SK-N-SH (cell line): Measurements from ENCODE around the gene ARHGEF37. TPM values are rescaled to one million over a fixed set of nuclear protein-coding genes. Genes with fewer than 3 reads are reported as not detected.
"Not testable (repeated sequence)": the region's sequence is repeated elsewhere in the genome, so short reads cannot be mapped to it uniquely, and the experiment has no call there.

Experiments used
- CTCF ChIA-PET: fragments of 300-600, 350-600 bp; formaldehyde crosslinking; extraction: SDS; loops from one replicate; lab custom pipeline; 2021; lab: Yijun Ruan, JAX
- POLR2A ChIA-PET: fragments of 350-600 bp; sonication (Branson Sonifier 250); formaldehyde crosslinking; extraction: SDS; loops from one replicate; lab custom pipeline; 2020; ENCODE audit warnings: antibody characterized with exemption, inconsistent platforms; lab: Yijun Ruan, JAX
- DNase-seq: peaks from one replicate; pipeline ENCODE4 v3.0.0; 2012
- H2AFZ ChIP-seq: fragments of 200-600 bp; sonication (generic); 2 replicates; pipeline ENCODE4 v1.8.1; 2016; ENCODE audit warnings: antibody characterized with exemption, mild to moderate bottlenecking, low read depth
- H3F3A ChIP-seq: fragments of 200-600 bp; sonication (generic); replicated peaks from 2 replicates; pipeline ENCODE3; 2016; ENCODE audit warnings: antibody characterized with exemption, mild to moderate bottlenecking; ENCODE audit not compliant: insufficient read depth
- H3K27ac ChIP-seq, 2 experiments: fragments of 200-500 bp in 1 of 2; fragments of 200-600 bp in 1 of 2; sonication (Bioruptor generic) in 1 of 2; sonication (generic), shearing (Covaris generic) in 1 of 2; 2 replicates each; pipeline versions ENCODE4 v1.5.1 to v1.6.1; 2014 to 2016; ENCODE audit warnings: low read depth in 2 of 2, inconsistent platforms in 1 of 2, low read length in 1 of 2, mild to moderate bottlenecking in 1 of 2, mixed read lengths in 1 of 2
- H3K27me3 ChIP-seq: fragments of 200-600 bp; sonication (generic), shearing (Covaris generic); 2 replicates; pipeline ENCODE4 v1.6.1; 2016; ENCODE audit warnings: mixed run types; ENCODE audit not compliant: insufficient read depth
- H3K36me3 ChIP-seq, 2 experiments: fragments of 200-500 bp in 1 of 2; fragments of 200-600 bp in 1 of 2; sonication (Bioruptor generic) in 1 of 2; sonication (generic) in 1 of 2; replicated peaks in 1 of 2; 2 replicates each; pipeline versions ENCODE3 to v1.5.1; 2014 to 2016; ENCODE audit warnings: low read length in 1 of 2, mild to moderate bottlenecking in 1 of 2; ENCODE audit not compliant: insufficient read depth in 2 of 2, control insufficient read depth in 1 of 2
- H3K4me1 ChIP-seq, 2 experiments: fragments of 200-500 bp in 1 of 2; fragments of 200-600 bp in 1 of 2; sonication (Bioruptor generic) in 1 of 2; sonication (generic), shearing (Covaris generic) in 1 of 2; 2 replicates each; pipeline versions ENCODE4 v1.5.1 to v1.6.1; 2014 to 2016; ENCODE audit warnings: low read depth in 1 of 2, low read length in 1 of 2, mixed run types in 1 of 2; ENCODE audit not compliant: insufficient read depth in 2 of 2, control insufficient read depth in 1 of 2
- H3K4me2 ChIP-seq: fragments of 200-600 bp; sonication (generic), shearing (Covaris generic); 2 replicates; pipeline ENCODE4 v1.6.1; 2017; ENCODE audit warnings: mixed run types
- H3K4me3 ChIP-seq, 2 experiments: fragments of 200-500 bp in 1 of 2; fragments of 200-600 bp in 1 of 2; sonication (Bioruptor generic) in 1 of 2; sonication (generic), shearing (Covaris generic) in 1 of 2; 2 replicates each; pipeline versions ENCODE4 v1.5.1 to v1.8.1; 2014 to 2016; ENCODE audit warnings: low read depth in 2 of 2, inconsistent platforms in 1 of 2, low read length in 1 of 2, mild to moderate bottlenecking in 1 of 2, mixed read lengths in 1 of 2, moderate library complexity in 1 of 2
- H3K79me2 ChIP-seq: fragments of 200-600 bp; sonication (generic); 2 replicates; pipeline ENCODE4 v1.8.1; 2017; ENCODE audit warnings: mild to moderate bottlenecking; ENCODE audit not compliant: insufficient read depth
- H3K9ac ChIP-seq: fragments of 200-600 bp; sonication (generic); 2 replicates; pipeline ENCODE4 v1.6.1; 2017; ENCODE audit warnings: mixed run types
- H3K9me2 ChIP-seq: fragments of 200-600 bp; sonication (generic); 2 replicates; pipeline ENCODE4 v1.6.1; 2017; ENCODE audit warnings: mixed run types
- H3K9me3 ChIP-seq: fragments of 200-600 bp; sonication (generic); 2 replicates; pipeline ENCODE4 v1.6.1; 2017; ENCODE audit warnings: mixed run types, mild to moderate bottlenecking, moderate library complexity
- H4K20me1 ChIP-seq: fragments of 200-600 bp; sonication (generic); 2 replicates; pipeline ENCODE4 v1.6.1; 2017; ENCODE audit warnings: mild to moderate bottlenecking, mixed run types; ENCODE audit not compliant: insufficient read depth
- ELF1 ChIP-seq: IDR thresholded peaks from 2 replicates; pipeline ENCODE4 v1.4.0; 2012
- EP300 ChIP-seq, 2 experiments: IDR thresholded peaks; 2 replicates each; pipeline versions ENCODE4 v1.4.0 to v1.6.1; 2012; ENCODE audit warnings: borderline replicate concordance in 1 of 2, low read depth in 1 of 2, low read length in 1 of 2
- EZH2phosphoT487 ChIP-seq: fragments of 200-600 bp; sonication (generic); IDR thresholded peaks from 2 replicates; pipeline ENCODE4 v1.6.1; 2017; ENCODE audit warnings: low read depth, mixed run types, mild to moderate bottlenecking, antibody characterized with exemption, moderate library complexity, borderline replicate concordance
- FOSL2 ChIP-seq: IDR thresholded peaks from 2 replicates; pipeline ENCODE4 v1.4.0; 2012; ENCODE audit warnings: low read depth, mild to moderate bottlenecking, moderate library complexity, borderline replicate concordance
- NFIC ChIP-seq: IDR thresholded peaks from 2 replicates; pipeline ENCODE4 v1.4.0; 2012; ENCODE audit warnings: borderline replicate concordance
- RFX5 ChIP-seq: IDR thresholded peaks from 2 replicates; pipeline ENCODE4 v1.6.1; 2012; ENCODE audit warnings: mild to moderate bottlenecking, improper control_type of control experiment, low read length
- TCF12 ChIP-seq: IDR thresholded peaks from 2 replicates; pipeline ENCODE4 v1.4.0; 2012
- TEAD4 ChIP-seq: IDR thresholded peaks from 2 replicates; pipeline ENCODE4 v1.4.0; 2012; ENCODE audit warnings: mild to moderate bottlenecking, borderline replicate concordance; ENCODE audit not compliant: insufficient read depth
- WGBS: methylation state at CpG from one replicate; pipeline ENCODE4 v1.1.6; 2017; ENCODE audit warnings: low lambda C conversion rate; 5-methylcytosine and 5-hydroxymethylcytosine counted together
- polyA plus RNA-seq, 3 experiments: library from polyadenylated mRNA; depleted of rRNA; stranded (reverse); fragments of >200 nt; gene quantifications; 2 replicates each; pipeline ENCODE4 v1.2.3, GENCODE V29; 2012
- TF ChIP-seq, protein P1 (sequence below): IDR thresholded peaks from 2 replicates; pipeline ENCODE4 v1.4.0; 2012; ENCODE audit warnings: low read depth
- TF ChIP-seq, protein P2 (sequence below): fragments of 150-350 bp; IDR thresholded peaks from 2 replicates; pipeline ENCODE4 v1.6.1; 2017; ENCODE audit warnings: antibody characterized with exemption, low read length, low read depth, borderline replicate concordance
- TF ChIP-seq, protein P3 (sequence below): IDR thresholded peaks from 2 replicates; pipeline ENCODE4; 2012
- TF ChIP-seq, protein P4 (sequence below): IDR thresholded peaks from 2 replicates; pipeline ENCODE4 v1.6.1; 2012; ENCODE audit warnings: mild to moderate bottlenecking, low read depth, low read length, moderate library complexity
- TF ChIP-seq, protein P5 (sequence below): fragments of 150-350 bp; IDR thresholded peaks from 2 replicates; pipeline ENCODE4 v1.6.1; 2016; ENCODE audit warnings: mild to moderate bottlenecking, low read depth, low read length

ARHGEF37 gene
- polyA plus RNA-seq, 1 of the 3 experiments (the other 2 are of a cell fraction), result 0.94 TPM

DNA sequence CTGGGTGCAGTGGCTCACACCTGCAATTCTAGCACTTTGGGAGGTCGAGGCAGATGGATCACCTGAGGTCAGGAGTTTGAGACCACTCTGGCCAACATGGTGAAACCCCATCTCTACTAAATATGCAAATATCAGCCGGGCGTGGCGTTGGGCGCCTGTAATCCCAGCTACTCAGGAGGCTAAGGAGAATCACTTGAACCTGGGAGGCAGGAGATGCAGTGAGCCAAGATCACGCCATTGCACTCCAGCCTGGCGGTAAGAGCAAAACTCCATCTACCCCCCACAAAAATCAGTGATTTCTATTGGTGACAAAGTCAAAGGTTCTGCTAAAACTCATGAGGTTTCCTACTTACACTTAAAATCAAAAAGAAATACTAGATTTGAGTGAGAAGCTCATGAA lies 48.9 kb upstream of the ARHGEF37 start (continued):
- TF ChIP-seq, protein P1, sequence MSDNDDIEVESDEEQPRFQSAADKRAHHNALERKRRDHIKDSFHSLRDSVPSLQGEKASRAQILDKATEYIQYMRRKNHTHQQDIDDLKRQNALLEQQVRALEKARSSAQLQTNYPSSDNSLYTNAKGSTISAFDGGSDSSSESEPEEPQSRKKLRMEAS, result no peak
- TF ChIP-seq RFX5 (no peak), TEAD4 (no peak), NFIC (no peak)
- TF ChIP-seq, protein P2, sequence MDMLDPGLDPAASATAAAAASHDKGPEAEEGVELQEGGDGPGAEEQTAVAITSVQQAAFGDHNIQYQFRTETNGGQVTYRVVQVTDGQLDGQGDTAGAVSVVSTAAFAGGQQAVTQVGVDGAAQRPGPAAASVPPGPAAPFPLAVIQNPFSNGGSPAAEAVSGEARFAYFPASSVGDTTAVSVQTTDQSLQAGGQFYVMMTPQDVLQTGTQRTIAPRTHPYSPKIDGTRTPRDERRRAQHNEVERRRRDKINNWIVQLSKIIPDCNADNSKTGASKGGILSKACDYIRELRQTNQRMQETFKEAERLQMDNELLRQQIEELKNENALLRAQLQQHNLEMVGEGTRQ, result no peak
- TF ChIP-seq, protein P3, sequence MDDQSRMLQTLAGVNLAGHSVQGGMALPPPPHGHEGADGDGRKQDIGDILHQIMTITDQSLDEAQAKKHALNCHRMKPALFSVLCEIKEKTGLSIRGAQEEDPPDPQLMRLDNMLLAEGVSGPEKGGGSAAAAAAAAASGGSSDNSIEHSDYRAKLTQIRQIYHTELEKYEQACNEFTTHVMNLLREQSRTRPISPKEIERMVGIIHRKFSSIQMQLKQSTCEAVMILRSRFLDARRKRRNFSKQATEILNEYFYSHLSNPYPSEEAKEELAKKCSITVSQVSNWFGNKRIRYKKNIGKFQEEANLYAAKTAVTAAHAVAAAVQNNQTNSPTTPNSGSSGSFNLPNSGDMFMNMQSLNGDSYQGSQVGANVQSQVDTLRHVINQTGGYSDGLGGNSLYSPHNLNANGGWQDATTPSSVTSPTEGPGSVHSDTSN, result no peak

DNA sequence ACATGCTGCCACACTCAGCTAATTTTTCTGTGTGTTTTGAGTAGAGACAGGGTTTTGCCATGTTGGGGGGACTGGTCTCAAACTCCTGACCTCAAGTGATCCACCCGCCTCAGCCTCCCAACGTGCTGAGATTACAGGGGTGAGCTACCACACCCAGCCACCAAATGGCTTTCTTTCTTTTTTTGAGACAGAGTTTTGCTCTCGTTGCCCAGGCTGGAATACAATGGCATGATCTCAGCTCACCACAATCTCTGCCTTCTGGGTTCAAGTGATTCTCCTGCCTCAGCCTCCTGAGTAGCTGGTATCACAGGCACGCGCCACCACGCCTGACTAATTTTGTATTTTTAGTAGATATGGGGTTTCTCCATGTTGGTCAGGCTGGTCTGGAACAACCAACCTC lies 45.5 kb upstream of the ARHGEF37 start:
- Histone ChIP-seq H3K36me3 (peaks cover 20 to 40% of the 10 kb centered on the region in 2 experiments), H4K20me1 (peaks cover 99% of the 10 kb centered on the region), H3K79me2 (peaks cover 100% of the 10 kb centered on the region)
- H3K4me2 ChIP-seq, H3K9me2 ChIP-seq, H3K27ac ChIP-seq, H3K9me3 ChIP-seq, H3K27me3 ChIP-seq, H3K4me1 ChIP-seq, POLR2A ChIA-PET, DNase-seq, H3K9ac ChIP-seq, H3K4me3 ChIP-seq, H3F3A ChIP-seq, H2AFZ ChIP-seq: not testable (repeated sequence)
- CTCF ChIA-PET, result interaction anchor here (1.0 to 3.7 kb wide), 5 partner anchors 14 to 455 kb away, joined by 3 to 9 read pairs (median 4); partner anchors contain the start of gene CSNK1A1
- 94% methylated on average over 6 of the region's 6 CpGs for WGBS

DNA sequence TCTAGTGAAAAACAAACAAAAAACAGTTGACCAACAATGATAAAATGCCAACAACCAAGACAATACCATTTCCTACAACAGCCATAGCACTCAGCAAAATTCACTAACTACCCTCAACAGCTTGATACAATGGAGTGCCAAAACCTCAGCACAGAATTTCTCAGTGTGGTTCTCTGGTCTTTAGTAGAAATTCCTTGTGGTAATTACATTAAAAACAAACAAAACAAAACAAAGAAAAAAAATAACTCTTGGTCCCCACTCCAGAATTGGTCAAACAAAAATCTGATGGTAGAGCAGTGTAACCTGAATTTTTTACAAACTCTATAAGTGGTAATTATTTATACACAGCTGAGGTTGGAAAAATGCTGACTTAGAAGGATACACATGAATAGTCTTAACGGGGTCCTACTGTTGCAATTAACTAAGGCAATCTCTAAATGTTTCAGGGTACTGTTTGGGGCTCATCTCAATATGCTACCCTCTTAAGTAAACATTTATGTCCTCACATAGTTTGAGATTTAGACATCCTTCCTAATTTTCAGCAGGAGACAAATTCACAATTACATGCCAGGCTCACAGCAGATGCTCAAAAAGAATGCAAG lies 43.8 kb upstream of the ARHGEF37 start:
- Histone ChIP-seq H3K79me2 (peaks cover 99% of the 10 kb centered on the region), H3K27me3 (no peaks in the 10 kb centered on the region), H3K9ac (no peak overlapping the region), H3K27ac (no peak overlapping the region), H3K9me2 (no peaks in the 10 kb centered on the region), H2AFZ (no peak overlapping the region), H4K20me1 (peaks cover 96% of the 10 kb centered on the region), H3K4me1 (no peaks in the 10 kb centered on the region; a peak in 1 of 4 replicates), H3K9me3 (no peaks in the 10 kb centered on the region), H3K4me2 (no peak overlapping the region), H3K4me3 (no peak overlapping the region), H3F3A (peaks cover 8% of the 10 kb centered on the region), H3K36me3 (peaks cover 23 to 48% of the 10 kb centered on the region in 2 experiments)
- ChIA-PET POLR2A (interaction anchor here (0.7 to 1.2 kb wide), 3 partner anchors 10 to 394 kb away, joined by 3 to 4 read pairs (median 4); partner anchors contain the start of gene CSNK1A1), CTCF (interaction anchor here (2.1 kb wide), 1 partner anchor 170 kb away, joined by 6 read pairs; no protein-coding TSS in a partner anchor)
- DNase-seq, result no peak
- 94% methylated on average over 1 of the region's 1 CpG for WGBS
- TF ChIP-seq, protein P4, sequence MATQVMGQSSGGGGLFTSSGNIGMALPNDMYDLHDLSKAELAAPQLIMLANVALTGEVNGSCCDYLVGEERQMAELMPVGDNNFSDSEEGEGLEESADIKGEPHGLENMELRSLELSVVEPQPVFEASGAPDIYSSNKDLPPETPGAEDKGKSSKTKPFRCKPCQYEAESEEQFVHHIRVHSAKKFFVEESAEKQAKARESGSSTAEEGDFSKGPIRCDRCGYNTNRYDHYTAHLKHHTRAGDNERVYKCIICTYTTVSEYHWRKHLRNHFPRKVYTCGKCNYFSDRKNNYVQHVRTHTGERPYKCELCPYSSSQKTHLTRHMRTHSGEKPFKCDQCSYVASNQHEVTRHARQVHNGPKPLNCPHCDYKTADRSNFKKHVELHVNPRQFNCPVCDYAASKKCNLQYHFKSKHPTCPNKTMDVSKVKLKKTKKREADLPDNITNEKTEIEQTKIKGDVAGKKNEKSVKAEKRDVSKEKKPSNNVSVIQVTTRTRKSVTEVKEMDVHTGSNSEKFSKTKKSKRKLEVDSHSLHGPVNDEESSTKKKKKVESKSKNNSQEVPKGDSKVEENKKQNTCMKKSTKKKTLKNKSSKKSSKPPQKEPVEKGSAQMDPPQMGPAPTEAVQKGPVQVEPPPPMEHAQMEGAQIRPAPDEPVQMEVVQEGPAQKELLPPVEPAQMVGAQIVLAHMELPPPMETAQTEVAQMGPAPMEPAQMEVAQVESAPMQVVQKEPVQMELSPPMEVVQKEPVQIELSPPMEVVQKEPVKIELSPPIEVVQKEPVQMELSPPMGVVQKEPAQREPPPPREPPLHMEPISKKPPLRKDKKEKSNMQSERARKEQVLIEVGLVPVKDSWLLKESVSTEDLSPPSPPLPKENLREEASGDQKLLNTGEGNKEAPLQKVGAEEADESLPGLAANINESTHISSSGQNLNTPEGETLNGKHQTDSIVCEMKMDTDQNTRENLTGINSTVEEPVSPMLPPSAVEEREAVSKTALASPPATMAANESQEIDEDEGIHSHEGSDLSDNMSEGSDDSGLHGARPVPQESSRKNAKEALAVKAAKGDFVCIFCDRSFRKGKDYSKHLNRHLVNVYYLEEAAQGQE, result no peak
- TF ChIP-seq EP300 (IDR thresholded peaks at IDR 0.05; ENCODE audit: borderline replicate concordance in 1 of 2, low read depth in 1 of 2, low read length in 1 of 2), result no peak
- TF ChIP-seq TCF12, result no peak
- no peak for TF ChIP-seq ELF1
- no peak for TF ChIP-seq RFX5
- no peak for TF ChIP-seq EZH2phosphoT487
- no peak for TF ChIP-seq FOSL2
- TF ChIP-seq, protein P5, sequence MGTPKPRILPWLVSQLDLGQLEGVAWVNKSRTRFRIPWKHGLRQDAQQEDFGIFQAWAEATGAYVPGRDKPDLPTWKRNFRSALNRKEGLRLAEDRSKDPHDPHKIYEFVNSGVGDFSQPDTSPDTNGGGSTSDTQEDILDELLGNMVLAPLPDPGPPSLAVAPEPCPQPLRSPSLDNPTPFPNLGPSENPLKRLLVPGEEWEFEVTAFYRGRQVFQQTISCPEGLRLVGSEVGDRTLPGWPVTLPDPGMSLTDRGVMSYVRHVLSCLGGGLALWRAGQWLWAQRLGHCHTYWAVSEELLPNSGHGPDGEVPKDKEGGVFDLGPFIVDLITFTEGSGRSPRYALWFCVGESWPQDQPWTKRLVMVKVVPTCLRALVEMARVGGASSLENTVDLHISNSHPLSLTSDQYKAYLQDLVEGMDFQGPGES, result no peak
- TF ChIP-seq, protein P3, result no peak
